Thyroid gland (tissue), 4 donors: ENCODE measurements around the gene MBNL2. TPM values are rescaled to one million over a fixed set of nuclear protein-coding genes. Genes with fewer than 3 reads are reported as not detected.

ENCODE experiments used
- DNase-seq, 2 donors: peaks; one replicate each; pipeline ENCODE4 v3.0.0-alpha.2; 2019
- H3K27ac ChIP-seq, 3 donors: fragments of 200-600 bp; sonication (generic); 1 replicate in 2 of 3; 2 replicates in 1 of 3; pipeline ENCODE4 v1.5.1; 2016 to 2019; ENCODE audit warnings: mild to moderate bottlenecking in 1 of 3, moderate library complexity in 1 of 3
- H3K27me3 ChIP-seq: fragments of 200-600 bp; sonication (generic); one replicate; pipeline ENCODE4 v1.5.1; 2019
- H3K36me3 ChIP-seq, 2 donors: fragments of 200-600 bp; sonication (generic); one replicate each; pipeline ENCODE4 v1.5.1; 2016 to 2019
- H3K4me1 ChIP-seq, 2 donors: fragments of 200-600 bp; sonication (generic); one replicate each; pipeline ENCODE4 v1.5.1; 2017 to 2019
- H3K4me3 ChIP-seq, 3 donors: fragments of 200-600 bp; sonication (generic); replicated peaks in 1 of 3; 1 replicate in 2 of 3; 2 replicates in 1 of 3; pipeline ENCODE4 v1.5.1; 2016; ENCODE audit warnings: mild to moderate bottlenecking in 1 of 3
- H3K9me3 ChIP-seq: fragments of 200-600 bp; sonication (generic); one replicate; pipeline ENCODE4 v1.5.1; 2017
- CTCF ChIP-seq, 6 experiments: fragments of 200-600 bp in 3 of 6; fragments of 450-650 bp in 3 of 6; sonication (generic) in 3 of 6; IDR thresholded peaks; one replicate each; pipeline ENCODE4 v1.5.1; 2016 to 2019; ENCODE audit warnings: antibody characterized with exemption in 6 of 6, mild to moderate bottlenecking in 2 of 6, inconsistent platforms in 1 of 6, moderate library complexity in 1 of 6
- POLR2A ChIP-seq, 2 donors: fragments of 450-650 bp; IDR thresholded peaks; one replicate each; pipeline ENCODE4 v1.6.1; 2017; ENCODE audit warnings: antibody characterized with exemption in 2 of 2, mild to moderate bottlenecking in 2 of 2, moderate library complexity in 1 of 2
- WGBS, 2 donors: methylation state at CpG; one replicate each; pipeline ENCODE4 v1.1.5; 2017; 5-methylcytosine and 5-hydroxymethylcytosine counted together
- intact Hi-C: fragments of 100-400 bp; cut with DNase I; formaldehyde crosslinking; loops from one replicate; pipeline ENCODE4 v1.15.1; 2023
- total RNA-seq, 4 donors: library from RNA; depleted of rRNA; stranded (reverse); fragments of >200 nt; gene quantifications; one replicate each; pipeline ENCODE4 v1.2.3, GENCODE V29; 2016

Gene MBNL2
- total RNA-seq, 4 donors from 2014 or later, result 93.4 to 99.9 (median 98.3) TPM

GRCh38 chr13:97185291-97185690 is 36.8 kb upstream of the MBNL2 start:
- Histone ChIP-seq H3K9me3 (no peaks in the 10 kb centered on the region), H3K27ac (no peak overlapping the region), H3K4me1 (no peaks in the 10 kb centered on the region), H3K27me3 (no peaks in the 10 kb centered on the region), H3K4me3 (no peak overlapping the region), H3K36me3 (no peaks in the 10 kb centered on the region)
- DNase-seq, result no peak
- WGBS, 2 donors, result 82 to 93% methylated on average over 3 of the region's 3 CpGs
- TF ChIP-seq CTCF (IDR thresholded peaks at IDR 0.05) (no peak), POLR2A (IDR thresholded peaks at IDR 0.05) (no peak)
- intact Hi-C loops, result no loop called here

GRCh38 chr13:97185751-97186150 is 36.4 kb upstream of the MBNL2 start:
- TF ChIP-seq CTCF (IDR thresholded peaks at IDR 0.05) (no peak), POLR2A (IDR thresholded peaks at IDR 0.05) (no peak)
- H3K27ac ChIP-seq, result no peak overlapping the region
- no peaks in the 10 kb centered on the region for H3K9me3 ChIP-seq
- DNase-seq, result no peak
- intact Hi-C loops, result no loop called here
- no peaks in the 10 kb centered on the region for H3K27me3 ChIP-seq
- H3K36me3 ChIP-seq, result no peaks in the 10 kb centered on the region
- WGBS, 2 donors, result 89 to 92% methylated on average over 3 of the region's 3 CpGs
- H3K4me3 ChIP-seq, result no peak overlapping the region
- no peaks in the 10 kb centered on the region for H3K4me1 ChIP-seq

- WGBS, 2 donors, result 75 to 89% methylated on average over 8 of the region's 8 CpGs
- H3K27ac ChIP-seq, result no peak overlapping the region
- no peak for DNase-seq
- H3K9me3 ChIP-seq, result no peaks in the 10 kb centered on the region
- H3K4me3 ChIP-seq, result no peak overlapping the region
- no peaks in the 10 kb centered on the region for H3K4me1 ChIP-seq
- no peak for TF ChIP-seq POLR2A (IDR thresholded peaks at IDR 0.05)
- no peak for TF ChIP-seq CTCF (IDR thresholded peaks at IDR 0.05)
- intact Hi-C loops, result no loop called here
- no peaks in the 10 kb centered on the region for H3K27me3 ChIP-seq
- H3K36me3 ChIP-seq, result no peaks in the 10 kb centered on the region
These were observed 33.9 kb upstream of the MBNL2 start for GRCh38 chr13:97188207-97188606.

- DNase-seq, result no peak
- Histone ChIP-seq H3K27me3 (no peaks in the 10 kb centered on the region), H3K27ac (no peak overlapping the region), H3K4me3 (no peak overlapping the region), H3K9me3 (no peaks in the 10 kb centered on the region), H3K36me3 (no peaks in the 10 kb centered on the region), H3K4me1 (no peaks in the 10 kb centered on the region)
- intact Hi-C loops, result no loop called here
- WGBS, 2 donors, result 74 to 84% methylated on average over 10 of the region's 10 CpGs
- TF ChIP-seq CTCF (IDR thresholded peaks at IDR 0.05), result no peak
- TF ChIP-seq POLR2A (IDR thresholded peaks at IDR 0.05), result no peak
These were observed 32.2 kb upstream of the MBNL2 start for GRCh38 chr13:97189928-97190327.

GRCh38 chr13:97191142-97191541 is 31.0 kb upstream of the MBNL2 start:
- H3K27ac ChIP-seq, result no peak overlapping the region
- no peaks in the 10 kb centered on the region for H3K4me1 ChIP-seq
- WGBS, 2 donors, result 86 to 90% methylated on average over 7 of the region's 7 CpGs
- intact Hi-C loops, result no loop called here
- no peaks in the 10 kb centered on the region for H3K9me3 ChIP-seq
- H3K4me3 ChIP-seq, result no peak overlapping the region
- TF ChIP-seq CTCF (IDR thresholded peaks at IDR 0.05), result no peak
- TF ChIP-seq POLR2A (IDR thresholded peaks at IDR 0.05), result no peak
- no peaks in the 10 kb centered on the region for H3K36me3 ChIP-seq
- no peaks in the 10 kb centered on the region for H3K27me3 ChIP-seq
- no peak for DNase-seq
